ENCODE measurements around the gene ASB6.

The ASB6 gene

GRCh38 chr9:129619787-129620668 lies 21.9 kb downstream of the ASB6 start:
- TF ChIP-seq EZH2phosphoT487 (IDR thresholded peaks at IDR 0.05; ENCODE audit: borderline replicate concordance) (no peak), CTCF (conservative IDR thresholded peaks at IDR 0.05; ENCODE audit: low read length) (no peak)
- Histone ChIP-seq H3F3A (ENCODE audit: low read depth) (no peaks in the 10 kb centered on the region), H3K4me1 (ENCODE audit: insufficient read depth, low read length, poor library complexity, severe bottlenecking) (peaks cover 6% of the 10 kb centered on the region), H3K36me3 (ENCODE audit: insufficient read depth, low read length) (no peaks in the 10 kb centered on the region), H3K9me2 (replicated peaks; ENCODE audit: low read depth, low read length) (no peaks in the 10 kb centered on the region), H3K4me3 (ENCODE audit: low read length, poor library complexity, severe bottlenecking) (peak overlapping the region; percentile 60), H3K79me2 (ENCODE audit: insufficient read depth, low read length) (no peaks in the 10 kb centered on the region), H4K20me1 (ENCODE audit: insufficient read depth, low read length, poor library complexity, severe bottlenecking) (no peaks in the 10 kb centered on the region), H3K4me2 (ENCODE audit: low read depth, low read length, poor library complexity, severe bottlenecking) (peak overlapping the region; percentile 52), H2AFZ (ENCODE audit: low read length) (no peak overlapping the region; the same call in 1 of the 2 replicates), H3K27me3 (ENCODE audit: insufficient read depth, low read length, poor library complexity, severe bottlenecking) (no peaks in the 10 kb centered on the region), H3K9ac (ENCODE audit: low read depth, low read length, poor library complexity, severe bottlenecking) (peak overlapping the region; percentile 54), H3K9me3 (ENCODE audit: insufficient read depth, low read depth, low read length) (no peaks in the 10 kb centered on the region)

- no peaks in the 10 kb centered on the region for H3K9me2 ChIP-seq (replicated peaks; ENCODE audit: low read depth, low read length)
- H2AFZ ChIP-seq (ENCODE audit: low read length): no peak overlapping the region
- H3K4me1 ChIP-seq (ENCODE audit: insufficient read depth, low read length, poor library complexity, severe bottlenecking): peaks cover 3% of the 10 kb centered on the region
- H4K20me1 ChIP-seq (ENCODE audit: insufficient read depth, low read length, poor library complexity, severe bottlenecking): no peaks in the 10 kb centered on the region
- TF ChIP-seq EZH2phosphoT487 (IDR thresholded peaks at IDR 0.05; ENCODE audit: borderline replicate concordance): no peak
- TF ChIP-seq CTCF (conservative IDR thresholded peaks at IDR 0.05; ENCODE audit: low read length): peak; percentile 53
- H3K9ac ChIP-seq (ENCODE audit: low read depth, low read length, poor library complexity, severe bottlenecking): no peak overlapping the region
- no peaks in the 10 kb centered on the region for H3K79me2 ChIP-seq (ENCODE audit: insufficient read depth, low read length)
- no peaks in the 10 kb centered on the region for H3F3A ChIP-seq (ENCODE audit: low read depth)
- H3K36me3 ChIP-seq (ENCODE audit: insufficient read depth, low read length): no peaks in the 10 kb centered on the region
- H3K9me3 ChIP-seq (ENCODE audit: insufficient read depth, low read depth, low read length): no peaks in the 10 kb centered on the region
- no peak overlapping the region for H3K4me2 ChIP-seq (ENCODE audit: low read depth, low read length, poor library complexity, severe bottlenecking)
- no peaks in the 10 kb centered on the region for H3K27me3 ChIP-seq (ENCODE audit: insufficient read depth, low read length, poor library complexity, severe bottlenecking)
- H3K4me3 ChIP-seq (ENCODE audit: low read length, poor library complexity, severe bottlenecking): no peak overlapping the region
These were observed 24.8 kb downstream of the ASB6 start for GRCh38 chr9:129617167-129617566.

GRCh38 chr9:129615407-129616285 lies 26.3 kb downstream of the ASB6 start:
- no peaks in the 10 kb centered on the region for H3K9me2 ChIP-seq (replicated peaks; ENCODE audit: low read depth, low read length)
- H2AFZ ChIP-seq (ENCODE audit: low read length): no peak overlapping the region
- H3K27me3 ChIP-seq (ENCODE audit: insufficient read depth, low read length, poor library complexity, severe bottlenecking): no peaks in the 10 kb centered on the region
- no peak overlapping the region for H3K9ac ChIP-seq (ENCODE audit: low read depth, low read length, poor library complexity, severe bottlenecking)
- TF ChIP-seq CTCF (conservative IDR thresholded peaks at IDR 0.05; ENCODE audit: low read length): no peak
- no peak for TF ChIP-seq EZH2phosphoT487 (IDR thresholded peaks at IDR 0.05; ENCODE audit: borderline replicate concordance)
- no peaks in the 10 kb centered on the region for H3K79me2 ChIP-seq (ENCODE audit: insufficient read depth, low read length)
- H3K9me3 ChIP-seq (ENCODE audit: insufficient read depth, low read depth, low read length): no peaks in the 10 kb centered on the region
- no peaks in the 10 kb centered on the region for H3K36me3 ChIP-seq (ENCODE audit: insufficient read depth, low read length)
- no peak overlapping the region for H3K4me3 ChIP-seq (ENCODE audit: low read length, poor library complexity, severe bottlenecking)
- no peaks in the 10 kb centered on the region for H3F3A ChIP-seq (ENCODE audit: low read depth)
- H3K4me1 ChIP-seq (ENCODE audit: insufficient read depth, low read length, poor library complexity, severe bottlenecking): peaks cover 6% of the 10 kb centered on the region
- no peaks in the 10 kb centered on the region for H4K20me1 ChIP-seq (ENCODE audit: insufficient read depth, low read length, poor library complexity, severe bottlenecking)
- no peak overlapping the region for H3K4me2 ChIP-seq (ENCODE audit: low read depth, low read length, poor library complexity, severe bottlenecking)

Measured in Loucy (cell line).